Calu3 (cell line): ENCODE data around the gene SPAG16. TPM values are rescaled to one million over a fixed set of nuclear protein-coding genes. Genes with fewer than 3 reads are reported as not detected.

ENCODE experiments used
- BruUV-seq: library from RNA; stranded (reverse); fragments of 400-500 nt; replicated peaks from 2 replicates; lab custom pipeline; 2021; lab: Mats Ljungman, UMichigan
- CTCF ChIA-PET: fragments of 300-600 bp; sonication (Branson Sonifier 250); formaldehyde crosslinking; loops from one replicate; lab custom pipeline; 2022; ENCODE audit warnings: antibody characterized with exemption; lab: Charles Lee
- DNase-seq: peaks from one replicate; pipeline ENCODE4 v3.0.0; 2022
- H3K27ac Mint-ChIP-seq: one replicate; pipeline ENCODE4 v1.8.0; 2022; ENCODE audit warnings: mixed read lengths; ENCODE audit not compliant: unreplicated experiment
- H3K27me3 Mint-ChIP-seq: one replicate; pipeline ENCODE4 v1.8.0; 2022; ENCODE audit warnings: mixed read lengths; ENCODE audit not compliant: unreplicated experiment
- H3K36me3 Mint-ChIP-seq: one replicate; pipeline ENCODE4 v1.8.0; 2022; ENCODE audit warnings: mild to moderate bottlenecking, moderate library complexity, mixed read lengths; ENCODE audit not compliant: insufficient read depth, unreplicated experiment
- H3K4me1 Mint-ChIP-seq: one replicate; pipeline ENCODE4 v1.8.0; 2022; ENCODE audit warnings: mild to moderate bottlenecking, low read depth, mixed read lengths; ENCODE audit not compliant: unreplicated experiment
- H3K4me3 Mint-ChIP-seq: one replicate; pipeline ENCODE4 v1.8.0; 2022; ENCODE audit warnings: mild to moderate bottlenecking, low read depth, moderate library complexity, mixed read lengths; ENCODE audit not compliant: unreplicated experiment
- H3K9me3 Mint-ChIP-seq: one replicate; pipeline ENCODE4 v1.8.0; 2022; ENCODE audit warnings: low read depth, mixed read lengths; ENCODE audit not compliant: unreplicated experiment
- CTCF ChIP-seq: fragments of 200-600 bp; IDR thresholded peaks from one replicate; pipeline ENCODE4 v1.8.0; 2022; ENCODE audit warnings: antibody characterized with exemption; ENCODE audit not compliant: unreplicated experiment
- intact Hi-C: fragments of 100-400 bp; cut with micrococcal nuclease; formaldehyde crosslinking; loops from one replicate; pipeline ENCODE4 v1.10.0; 2022; ENCODE audit not compliant: unreplicated experiment
- total RNA-seq: library from RNA; stranded (reverse); gene quantifications from 2 replicates; pipeline ENCODE4 v1.2.3, GENCODE V29; 2022

Gene SPAG16
- total RNA-seq, 1 experiment from 2014 or later = 30.2 TPM

GRCh38 chr2:213411582-213412289 is 127.5 kb downstream of the SPAG16 start:
- H3K4me1 Mint-ChIP-seq = peaks cover 9% of the 10 kb centered on the region

GRCh38 chr2:213415093-213415492 is 130.8 kb downstream of the SPAG16 start:
- Mint-ChIP-seq H3K9me3 (no peaks in the 10 kb centered on the region), H3K4me1 (peaks cover 9% of the 10 kb centered on the region), H3K36me3 (no peaks in the 10 kb centered on the region), H3K4me3 (no peak overlapping the region), H3K27me3 (no peaks in the 10 kb centered on the region), H3K27ac (no peak overlapping the region)
- no peak for DNase-seq
- intact Hi-C loops = no loop called here
- BruUV-seq = no TSS peak
- CTCF ChIA-PET = no interaction called here
- TF ChIP-seq CTCF = no peak

More at GRCh38 chr2:213411582-213412289, 127.5 kb downstream of the SPAG16 start:
- intact Hi-C loops = no loop called here
- Mint-ChIP-seq H3K4me3 (no peak overlapping the region), H3K36me3 (no peaks in the 10 kb centered on the region), H3K9me3 (no peaks in the 10 kb centered on the region), H3K27ac (peak overlapping the region; percentile 48), H3K27me3 (no peaks in the 10 kb centered on the region)
- TF ChIP-seq CTCF = no peak
- no TSS peak for BruUV-seq
- peak; percentile 21 for DNase-seq
- CTCF ChIA-PET = no interaction called here

GRCh38 chr2:213416832-213417231 is 132.6 kb downstream of the SPAG16 start:
- no peak for TF ChIP-seq CTCF
- CTCF ChIA-PET = no interaction called here
- peaks cover 6% of the 10 kb centered on the region for H3K4me1 Mint-ChIP-seq
- intact Hi-C loops = no loop called here
- no peaks in the 10 kb centered on the region for H3K9me3 Mint-ChIP-seq
- no peaks in the 10 kb centered on the region for H3K27me3 Mint-ChIP-seq
- no peak overlapping the region for H3K4me3 Mint-ChIP-seq
- BruUV-seq = no TSS peak
- no peak overlapping the region for H3K27ac Mint-ChIP-seq
- no peaks in the 10 kb centered on the region for H3K36me3 Mint-ChIP-seq
- DNase-seq = no peak

GRCh38 chr2:213419980-213420379 is 135.7 kb downstream of the SPAG16 start:
- intact Hi-C loops = no loop called here
- Mint-ChIP-seq H3K4me1 (no peaks in the 10 kb centered on the region), H3K36me3 (no peaks in the 10 kb centered on the region), H3K9me3 (no peaks in the 10 kb centered on the region), H3K4me3 (no peak overlapping the region), H3K27ac (no peak overlapping the region), H3K27me3 (no peaks in the 10 kb centered on the region)
- CTCF ChIA-PET = no interaction called here
- no peak for TF ChIP-seq CTCF
- BruUV-seq = no TSS peak
- no peak for DNase-seq
